ENCODE measurements around the gene EML1.
A peak's percentile ranks its signal among the peaks of the same experiment; 100 is the strongest.

The EML1 gene

GRCh38 chr14:99876406-99876805 lies 83.2 kb downstream of the EML1 start:
- Histone ChIP-seq H3K4me3 (no peak overlapping the region), H3K9me3 (ENCODE audit: low read depth, low read length) (no peaks in the 10 kb centered on the region), H3K27ac (no peak overlapping the region), H3K9ac (ENCODE audit: insufficient read length) (no peak overlapping the region), H3K36me3 (ENCODE audit: insufficient read depth, low read length) (no peaks in the 10 kb centered on the region)
- TF ChIP-seq POLR2AphosphoS5 (IDR thresholded peaks at IDR 0.05; ENCODE audit: borderline replicate concordance, low read depth, low read length): no peak
- no peak for TF ChIP-seq FOXP2 (optimal IDR thresholded peaks at IDR 0.05; ENCODE audit: control extremely low read depth, extremely low read length, insufficient read depth)
- TF ChIP-seq EZH2 (IDR thresholded peaks at IDR 0.05): no peak
- no peak for DNase-seq (ENCODE audit: low read depth, low spot score)

GRCh38 chr14:99878563-99878962 lies 85.3 kb downstream of the EML1 start:
- H3K36me3 ChIP-seq (ENCODE audit: insufficient read depth, low read length): no peaks in the 10 kb centered on the region

GRCh38 chr14:99879401-99880295 lies 86.4 kb downstream of the EML1 start:
- H3K9ac ChIP-seq (ENCODE audit: insufficient read length): peak overlapping the region; percentile 49
- no peaks in the 10 kb centered on the region for H3K36me3 ChIP-seq (ENCODE audit: insufficient read depth, low read length)
- H3K27ac ChIP-seq: peak overlapping the region; percentile 97
- peak overlapping the region; percentile 71 for H3K4me3 ChIP-seq
- TF ChIP-seq EZH2 (IDR thresholded peaks at IDR 0.05): no peak
- no peak for TF ChIP-seq POLR2AphosphoS5 (IDR thresholded peaks at IDR 0.05; ENCODE audit: borderline replicate concordance, low read depth, low read length)
- TF ChIP-seq FOXP2 (optimal IDR thresholded peaks at IDR 0.05; ENCODE audit: control extremely low read depth, extremely low read length, insufficient read depth): no peak
- no peaks in the 10 kb centered on the region for H3K9me3 ChIP-seq (ENCODE audit: low read depth, low read length)
- DNase-seq (ENCODE audit: low read depth, low spot score): no peak

More at GRCh38 chr14:99878563-99878962, 85.3 kb downstream of the EML1 start:
- no peak for DNase-seq (ENCODE audit: low read depth, low spot score)
- H3K27ac ChIP-seq: peak overlapping the region; percentile 97; the same call in 1 of the 2 replicates
- no peak overlapping the region for H3K9ac ChIP-seq (ENCODE audit: insufficient read length)
- no peak overlapping the region for H3K4me3 ChIP-seq
- TF ChIP-seq FOXP2 (optimal IDR thresholded peaks at IDR 0.05; ENCODE audit: control extremely low read depth, extremely low read length, insufficient read depth) (no peak), EZH2 (IDR thresholded peaks at IDR 0.05) (no peak)
- H3K9me3 ChIP-seq (ENCODE audit: low read depth, low read length): no peaks in the 10 kb centered on the region

- no peak for DNase-seq (ENCODE audit: low read depth, low spot score)
- no peaks in the 10 kb centered on the region for H3K36me3 ChIP-seq (ENCODE audit: insufficient read depth, low read length)
- no peaks in the 10 kb centered on the region for H3K9me3 ChIP-seq (ENCODE audit: low read depth, low read length)
- TF ChIP-seq POLR2AphosphoS5 (IDR thresholded peaks at IDR 0.05; ENCODE audit: borderline replicate concordance, low read depth, low read length): no peak
- no peak for TF ChIP-seq FOXP2 (optimal IDR thresholded peaks at IDR 0.05; ENCODE audit: control extremely low read depth, extremely low read length, insufficient read depth)
- no peak for TF ChIP-seq EZH2 (IDR thresholded peaks at IDR 0.05)
- H3K27ac ChIP-seq: peak overlapping the region; percentile 97
- peak overlapping the region; percentile 14 for H3K9ac ChIP-seq (ENCODE audit: insufficient read length)
- H3K4me3 ChIP-seq: no peak overlapping the region; the same call in 1 of the 2 replicates
Observed at GRCh38 chr14:99880651-99881420, 87.6 kb downstream of the EML1 start.

GRCh38 chr14:99883866-99884650 lies 90.8 kb downstream of the EML1 start:
- Histone ChIP-seq H3K27ac (peak overlapping the region; percentile 59), H3K9ac (ENCODE audit: insufficient read length) (no peak overlapping the region), H3K36me3 (ENCODE audit: insufficient read depth, low read length) (no peaks in the 10 kb centered on the region), H3K4me3 (peak overlapping the region; percentile 66), H3K9me3 (ENCODE audit: low read depth, low read length) (no peaks in the 10 kb centered on the region)
- no peak for DNase-seq (ENCODE audit: low read depth, low spot score)
- TF ChIP-seq EZH2 (IDR thresholded peaks at IDR 0.05) (no peak), POLR2AphosphoS5 (IDR thresholded peaks at IDR 0.05; ENCODE audit: borderline replicate concordance, low read depth, low read length) (no peak), FOXP2 (optimal IDR thresholded peaks at IDR 0.05; ENCODE audit: control extremely low read depth, extremely low read length, insufficient read depth) (peak; percentile 23)

- TF ChIP-seq POLR2AphosphoS5 (IDR thresholded peaks at IDR 0.05; ENCODE audit: borderline replicate concordance, low read depth, low read length) (no peak), EZH2 (IDR thresholded peaks at IDR 0.05) (no peak), FOXP2 (optimal IDR thresholded peaks at IDR 0.05; ENCODE audit: control extremely low read depth, extremely low read length, insufficient read depth) (no peak)
- Histone ChIP-seq H3K4me3 (peak overlapping the region; percentile 66), H3K27ac (peak overlapping the region; percentile 59), H3K9ac (ENCODE audit: insufficient read length) (peak overlapping the region; percentile 11), H3K36me3 (ENCODE audit: insufficient read depth, low read length) (no peaks in the 10 kb centered on the region), H3K9me3 (ENCODE audit: low read depth, low read length) (no peaks in the 10 kb centered on the region)
- DNase-seq (ENCODE audit: low read depth, low spot score): no peak
Observed at GRCh38 chr14:99884834-99885648, 91.8 kb downstream of the EML1 start.

- Histone ChIP-seq H3K9me3 (ENCODE audit: low read depth, low read length) (no peaks in the 10 kb centered on the region), H3K4me3 (no peak overlapping the region), H3K9ac (ENCODE audit: insufficient read length) (peak overlapping the region; percentile 11), H3K36me3 (ENCODE audit: insufficient read depth, low read length) (no peaks in the 10 kb centered on the region), H3K27ac (0 out of 2 replicates have a peak overlapping the region, but pooled peaks have one; percentile 54)
- TF ChIP-seq EZH2 (IDR thresholded peaks at IDR 0.05): no peak
- no peak for TF ChIP-seq POLR2AphosphoS5 (IDR thresholded peaks at IDR 0.05; ENCODE audit: borderline replicate concordance, low read depth, low read length)
- no peak for TF ChIP-seq FOXP2 (optimal IDR thresholded peaks at IDR 0.05; ENCODE audit: control extremely low read depth, extremely low read length, insufficient read depth)
- DNase-seq (ENCODE audit: low read depth, low spot score): no peak
Observed at GRCh38 chr14:99885649-99885958, 92.4 kb downstream of the EML1 start.

All from SK-N-MC (cell line).